NT2/D1 (cell line): ENCODE data around the gene SDK2.

ENCODE experiments used
- YY1 ChIP-seq: IDR thresholded peaks from 2 replicates; pipeline ENCODE4 v1.6.1; 2011; ENCODE audit not compliant: insufficient read length, insufficient read depth
- ZNF274 ChIP-seq: IDR thresholded peaks from 2 replicates; pipeline ENCODE4 v1.6.1; 2011; ENCODE audit warnings: mild to moderate bottlenecking, low read depth, low read length

- TF ChIP-seq ZNF274: no peak
- TF ChIP-seq YY1: no peak
Measured at GRCh38 chr17:73547790-73548189, 96.5 kb downstream of the SDK2 start.
